Ectodermal cell (in vitro differentiated cells): Measurements from ENCODE around the gene ALKBH8. TPM values are rescaled to one million over a fixed set of nuclear protein-coding genes. Genes with fewer than 3 reads are reported as not detected.
A peak's percentile ranks its signal among the peaks of the same experiment; 100 is the strongest.

Experiments used
- H3K27ac ChIP-seq: 2 replicates; pipeline ENCODE4 v1.7.0; 2013; ENCODE audit warnings: mild to moderate bottlenecking, low read depth, low read length; ENCODE audit not compliant: insufficient read depth, poor library complexity, severe bottlenecking
- H3K27me3 ChIP-seq: 2 replicates; pipeline ENCODE4 v1.7.0; 2013; ENCODE audit warnings: mild to moderate bottlenecking, low read length; ENCODE audit not compliant: insufficient read depth, control insufficient read depth, poor library complexity, severe bottlenecking
- H3K36me3 ChIP-seq: one replicate; pipeline ENCODE4 v1.7.0; 2013; ENCODE audit warnings: low read length; ENCODE audit not compliant: control insufficient read depth, insufficient read depth
- H3K4me1 ChIP-seq: one replicate; pipeline ENCODE4 v1.7.0; 2013; ENCODE audit warnings: low read length; ENCODE audit not compliant: control insufficient read depth, insufficient read depth
- H3K4me3 ChIP-seq: 2 replicates; pipeline ENCODE4 v1.7.0; 2013; ENCODE audit warnings: low read depth, low read length, control low read depth; ENCODE audit not compliant: insufficient read depth
- H3K9me3 ChIP-seq: 2 replicates; pipeline ENCODE4 v1.7.0; 2013; ENCODE audit warnings: mild to moderate bottlenecking, low read length, moderate library complexity; ENCODE audit not compliant: control insufficient read depth
- whole genome bisulfite sequencing, 2 experiments: methylation state at CpG; one replicate each; pipeline ENCODE4 v1.1.7; 2013; ENCODE audit warnings: missing lambda C conversion rate in 2 of 2; 5-methylcytosine and 5-hydroxymethylcytosine counted together
- polyA plus RNA-seq, 4 experiments: library from polyadenylated mRNA; stranded (reverse); fragments of 50-300 nt; gene quantifications; one replicate each; pipeline ENCODE4 v1.2.3, GENCODE V29; 2013

Gene ALKBH8
- 12.0 TPM for polyA plus RNA-seq (2013, experiment 1 of 4)
- polyA plus RNA-seq (2013, experiment 2 of 4) = 10.0 TPM
- 6.4 TPM for polyA plus RNA-seq (2013, experiment 3 of 4)
- 8.0 TPM for polyA plus RNA-seq (2013, experiment 4 of 4)

DNA sequence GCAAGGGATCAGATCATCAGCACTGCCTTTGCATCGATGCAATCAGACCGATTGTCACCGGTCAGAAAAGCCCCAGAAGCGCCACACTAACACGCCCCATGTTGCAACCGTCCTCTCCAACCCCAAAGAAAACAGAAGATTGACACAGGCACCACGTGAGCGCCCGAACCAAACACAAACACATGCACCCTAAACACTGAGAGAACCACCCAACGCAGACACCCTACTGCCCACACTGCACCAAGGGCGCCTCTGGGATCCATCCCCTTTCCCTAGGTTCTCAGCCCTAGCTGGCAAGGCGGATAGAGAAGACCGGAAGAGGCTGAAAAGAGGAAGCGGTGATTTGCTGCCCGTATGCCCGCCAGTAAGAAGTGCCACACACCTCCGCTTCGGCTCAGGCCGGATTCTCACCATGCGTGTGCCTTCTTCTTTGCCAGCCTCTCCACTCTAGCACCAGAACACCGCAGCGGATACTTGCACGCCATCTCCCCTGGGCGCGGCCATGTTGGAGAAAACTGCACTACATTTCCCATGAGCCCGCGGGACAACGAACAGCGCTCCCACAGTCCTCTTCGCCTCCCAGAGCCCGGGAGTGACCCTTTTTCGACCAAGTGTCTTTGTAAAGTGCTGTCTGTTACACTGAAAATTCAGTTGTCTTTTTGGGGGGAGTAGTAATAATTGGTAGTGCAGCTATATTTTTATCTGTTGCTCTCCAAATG, at the start of gene ALKBH8:
Gene ALKBH8, minus strand, starts transcription at position 517 of the 719 bp plus-strand sequence. CDS start 4,842 bp downstream, outside the sequence.
- 0 to 1% methylated on average over 32 of the region's 32 CpGs for WGBS, 2 experiments
- Histone ChIP-seq H3K27ac (no peak within 1 kb of the TSS), H3K4me3 (peak within 1 kb of the TSS; percentile 57), H3K27me3 (no peaks in the 10 kb centered on the region), H3K4me1 (peaks cover 10% of the 10 kb centered on the region), H3K36me3 (no peaks in the 10 kb centered on the region), H3K9me3 (no peaks in the 10 kb centered on the region)

DNA sequence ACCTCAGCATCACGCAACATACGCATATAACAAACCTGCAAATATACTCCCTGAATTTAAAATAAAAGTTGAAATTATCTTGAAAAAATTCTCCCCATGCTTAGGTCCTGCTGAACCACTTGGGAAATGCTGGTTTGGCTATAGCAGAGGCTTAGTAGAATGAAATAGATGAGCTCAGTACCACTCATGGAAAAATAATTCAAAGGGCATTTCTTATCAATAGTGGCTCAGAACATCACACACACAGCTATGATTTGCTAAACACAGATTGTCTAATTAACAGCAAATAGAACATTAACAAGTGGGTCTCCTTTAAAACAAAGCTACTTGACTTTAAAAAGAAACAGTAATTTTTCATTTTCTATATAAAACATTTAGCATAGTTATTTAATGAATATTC, 46.9 kb upstream of the ALKBH8 start:
- Histone ChIP-seq H3K4me3 (no peak overlapping the region), H3K9me3 (no peaks in the 10 kb centered on the region), H3K27ac (no peak overlapping the region), H3K4me1 (peaks cover 6% of the 10 kb centered on the region), H3K27me3 (peaks cover 6% of the 10 kb centered on the region), H3K36me3 (no peaks in the 10 kb centered on the region)
- WGBS, 2 experiments = 90 to 100% methylated on average over 2 of the region's 2 CpGs

GRCh38 chr11:107609400-107610218, 44.1 kb upstream of the ALKBH8 start:
- H3K9me3 ChIP-seq = no peaks in the 10 kb centered on the region
- H3K4me3 ChIP-seq = no peak overlapping the region
- peaks cover 6% of the 10 kb centered on the region for H3K27me3 ChIP-seq
- peak overlapping the region; percentile 66 for H3K27ac ChIP-seq
- peaks cover 6% of the 10 kb centered on the region for H3K4me1 ChIP-seq
- WGBS, 2 experiments = 27 to 30% methylated on average over 10 of the region's 10 CpGs
- no peaks in the 10 kb centered on the region for H3K36me3 ChIP-seq

DNA sequence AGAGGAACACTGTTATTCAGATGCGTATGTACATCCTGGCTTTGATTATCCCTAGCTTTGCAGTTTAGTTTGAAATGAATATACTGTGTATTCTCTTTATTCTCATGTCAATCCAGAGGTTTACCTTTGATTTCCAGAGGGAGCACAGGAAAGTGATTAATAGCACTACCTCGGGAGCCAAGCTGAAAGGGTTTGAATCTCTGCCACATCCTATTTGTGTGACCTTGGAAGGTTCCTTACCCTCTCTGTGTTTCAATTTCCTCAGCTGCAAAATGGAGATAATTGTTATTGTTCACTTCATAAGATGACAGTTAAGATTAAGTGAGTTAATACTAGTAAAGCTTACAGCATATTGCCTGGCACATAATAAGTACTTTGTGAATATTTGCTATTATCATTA, 43.3 kb upstream of the ALKBH8 start:
- Histone ChIP-seq H3K27ac (no peak overlapping the region), H3K9me3 (no peaks in the 10 kb centered on the region), H3K27me3 (peaks cover 6% of the 10 kb centered on the region), H3K36me3 (no peaks in the 10 kb centered on the region), H3K4me3 (no peak overlapping the region), H3K4me1 (peaks cover 6% of the 10 kb centered on the region)
- WGBS, 2 experiments = 55 to 58% methylated on average over 2 of the region's 2 CpGs

- no peak overlapping the region for H3K27ac ChIP-seq
- WGBS, 2 experiments = 75 to 85% methylated on average over 3 of the region's 3 CpGs
- no peaks in the 10 kb centered on the region for H3K36me3 ChIP-seq
- no peak overlapping the region for H3K4me3 ChIP-seq
- H3K27me3 ChIP-seq = peaks cover 6% of the 10 kb centered on the region
- no peaks in the 10 kb centered on the region for H3K9me3 ChIP-seq
- peaks cover 6% of the 10 kb centered on the region for H3K4me1 ChIP-seq
These were observed 40.6 kb upstream of the ALKBH8 start for GRCh38 chr11:107606141-107606540.

DNA sequence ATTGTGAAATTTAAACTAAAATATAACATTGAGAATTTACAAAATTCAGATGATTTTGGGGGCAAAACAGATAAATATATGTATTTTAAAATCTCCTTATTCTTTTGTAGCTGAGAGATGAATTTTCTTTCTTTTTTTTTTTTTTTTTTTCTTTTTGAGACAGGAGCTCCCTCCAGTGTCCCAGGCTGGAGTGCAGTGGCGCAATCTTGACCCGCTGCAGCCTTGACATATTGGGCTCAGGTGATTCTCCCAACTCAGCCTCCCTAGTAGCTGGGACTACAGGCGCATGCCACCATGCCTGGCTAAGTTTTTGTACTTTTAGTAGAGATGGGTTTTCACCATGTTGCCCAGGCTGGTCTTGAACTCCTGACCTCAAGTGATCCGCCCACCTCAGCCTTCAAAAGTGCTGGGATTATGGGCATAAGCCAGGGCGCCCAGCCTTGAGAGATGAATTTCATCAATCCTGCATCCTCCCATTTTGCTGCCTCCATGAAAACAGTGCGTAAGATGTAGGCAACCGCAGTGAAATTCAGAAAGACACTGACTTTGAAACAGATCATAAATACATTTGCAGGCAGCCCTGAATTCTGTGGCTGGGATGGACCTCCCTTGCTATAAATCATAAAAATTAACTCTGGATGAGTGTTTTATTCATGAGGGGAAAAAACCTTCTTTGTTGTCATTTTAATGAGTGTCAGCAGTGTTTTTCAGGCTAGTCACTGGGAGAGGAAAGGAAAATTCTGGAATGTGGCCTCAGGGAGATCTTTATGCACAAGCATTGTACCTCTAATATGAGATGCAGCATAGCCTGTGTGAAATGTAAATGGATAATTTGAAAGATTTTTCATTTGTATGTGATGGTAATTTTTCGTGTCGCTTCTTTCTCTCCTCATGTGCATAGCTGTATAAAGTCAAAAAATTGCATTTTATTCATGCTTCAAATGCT, 39.8 kb upstream of the ALKBH8 start:
- peaks cover 6% of the 10 kb centered on the region for H3K4me1 ChIP-seq
- no peak overlapping the region for H3K27ac ChIP-seq
- WGBS, 2 experiments = 90 to 95% methylated on average over 9 of the region's 9 CpGs
- H3K4me3 ChIP-seq = no peak overlapping the region
- H3K9me3 ChIP-seq = no peaks in the 10 kb centered on the region
- peaks cover 6% of the 10 kb centered on the region for H3K27me3 ChIP-seq
- no peaks in the 10 kb centered on the region for H3K36me3 ChIP-seq

- Histone ChIP-seq H3K4me3 (no peak overlapping the region), H3K36me3 (no peaks in the 10 kb centered on the region), H3K9me3 (no peaks in the 10 kb centered on the region), H3K27me3 (peaks cover 14% of the 10 kb centered on the region), H3K4me1 (peaks cover 6% of the 10 kb centered on the region), H3K27ac (no peak overlapping the region)
- 53 to 54% methylated on average over 6 of the region's 6 CpGs for WGBS, 2 experiments
These were observed 32.9 kb upstream of the ALKBH8 start for GRCh38 chr11:107598225-107599139.

- peaks cover 13% of the 10 kb centered on the region for H3K4me1 ChIP-seq
- H3K27ac ChIP-seq = no peak overlapping the region
- no peak overlapping the region for H3K4me3 ChIP-seq
- 84 to 91% methylated on average over 2 of the region's 2 CpGs for WGBS, 2 experiments
- H3K27me3 ChIP-seq = peaks cover 51% of the 10 kb centered on the region
- H3K9me3 ChIP-seq = no peaks in the 10 kb centered on the region
- H3K36me3 ChIP-seq = no peaks in the 10 kb centered on the region
These were observed 29.2 kb upstream of the ALKBH8 start for GRCh38 chr11:107594736-107595135.

GRCh38 chr11:107593951-107594350, 28.4 kb upstream of the ALKBH8 start:
- Histone ChIP-seq H3K4me3 (no peak overlapping the region), H3K36me3 (no peaks in the 10 kb centered on the region), H3K27me3 (peaks cover 59% of the 10 kb centered on the region), H3K27ac (no peak overlapping the region), H3K4me1 (peaks cover 13% of the 10 kb centered on the region), H3K9me3 (no peaks in the 10 kb centered on the region)
- WGBS, 2 experiments = 16 to 21% methylated on average over 4 of the region's 4 CpGs
